Purkinje cell (primary cell): ENCODE data around the gene DBF4B. TPM values are rescaled to one million over a fixed set of nuclear protein-coding genes. Genes with fewer than 3 reads are reported as not detected.

Source experiments
- polyA plus RNA-seq: library from polyadenylated mRNA; unstranded; fragments of >200 nt; fragmentation: Nextera tagmentation; gene quantifications from 2 replicates; pipeline ENCODE4 v1.2.1, GENCODE V29; 2014

DBF4B gene
- polyA plus RNA-seq, result 1.3 TPM in 1 of 2 replicates, not detected in the other

GRCh38 chr17:44708401-44709263 lies at the start of gene DBF4B:
DBF4B (plus strand) TSS chr17:44708665; CDS start chr17:44708821, 156 bp downstream.

GRCh38 chr17:44689477-44690217 lies 18.8 kb upstream of the DBF4B start, which contains the start of gene CCDC43:
CCDC43 (minus strand) TSS chr17:44689776; CDS start chr17:44689753, 23 bp downstream.

GRCh38 chr17:44758414-44759085 lies 50.1 kb downstream of the DBF4B start, which contains the start of gene ADAM11:
ADAM11 (plus strand) TSS chr17:44758988; CDS start chr17:44759200, 212 bp downstream.

Other genes with a start within 250 kb of the DBF4B start
- 20.3 and 23.5 TPM in 2 replicates for gene GPATCH8, start 205.3 kb upstream of the DBF4B start, polyA plus RNA-seq
- gene FZD2, start 151.2 kb upstream of the DBF4B start, polyA plus RNA-seq, result not detected in 2 replicates
- 0.50 and 2.3 TPM in 2 replicates for gene MEIOC, start 52.2 kb upstream of the DBF4B start, polyA plus RNA-seq
- gene CCDC43, start 18.9 kb upstream of the DBF4B start, polyA plus RNA-seq, result 30.8 and 37.3 TPM in 2 replicates
- 1.5 TPM in 1 of 2 replicates, not detected in the other for gene ADAM11, start 50.3 kb downstream of the DBF4B start, polyA plus RNA-seq
- gene GJC1, start 121.6 kb downstream of the DBF4B start, polyA plus RNA-seq, result 0.67 and 1.5 TPM in 2 replicates
- 6.8 and 14.2 TPM in 2 replicates for gene HIGD1B, start 139.2 kb downstream of the DBF4B start, polyA plus RNA-seq
- gene EFTUD2, start 190.8 kb downstream of the DBF4B start, polyA plus RNA-seq, result 40.3 and 51.8 TPM in 2 replicates
- gene GFAP, start 206.8 kb downstream of the DBF4B start, polyA plus RNA-seq, result 9.4 and 14.4 TPM in 2 replicates
- not detected in 2 replicates for gene KIF18B, start 239.1 kb downstream of the DBF4B start, polyA plus RNA-seq